Activated CD8-positive, alpha-beta T cell treated with anti-CD3 and anti-CD28 coated beads for 36 hours (primary cell): Measurements from ENCODE around the gene ERC2. TPM values are rescaled to one million over a fixed set of nuclear protein-coding genes. Genes with fewer than 3 reads are reported as not detected.

Experiments
- ATAC-seq: fragments of 200-7000 bp; cut with Tn5 transposase; one replicate; pipeline ENCODE4 v1.10.0; 2021; ENCODE audit warnings: mild to moderate bottlenecking, moderate library complexity
- CTCF ChIA-PET: fragments of 350-600 bp; sonication (Branson Sonifier 250); formaldehyde crosslinking; loops from one replicate; lab custom pipeline; 2021; ENCODE audit warnings: antibody characterized with exemption; lab: Charles Lee
- POLR2A ChIA-PET: fragments of 350-600 bp; sonication (Branson Sonifier 250); formaldehyde crosslinking; loops from one replicate; lab custom pipeline; 2021; ENCODE audit warnings: antibody characterized with exemption; lab: Charles Lee
- DNase-seq: peaks from one replicate; pipeline ENCODE4 v3.0.0-alpha.2; 2020
- H3K27ac Mint-ChIP-seq: one replicate; pipeline ENCODE4 v1.8.0; 2021; ENCODE audit warnings: mild to moderate bottlenecking, mixed read lengths
- H3K27me3 Mint-ChIP-seq: one replicate; pipeline ENCODE4 v1.8.0; 2021; ENCODE audit warnings: mixed read lengths
- H3K36me3 Mint-ChIP-seq: one replicate; pipeline ENCODE4 v1.8.0; 2021; ENCODE audit warnings: low read depth, mixed read lengths
- H3K4me1 Mint-ChIP-seq: one replicate; pipeline ENCODE4 v1.8.0; 2021; ENCODE audit warnings: low read depth, mixed read lengths
- H3K4me3 Mint-ChIP-seq: one replicate; pipeline ENCODE4 v1.8.0; 2021; ENCODE audit warnings: mild to moderate bottlenecking, moderate library complexity, mixed read lengths
- H3K9me3 Mint-ChIP-seq: one replicate; pipeline ENCODE4 v1.8.0; 2021; ENCODE audit warnings: mixed read lengths
- CTCF ChIP-seq: fragments of 200-600 bp; IDR thresholded peaks from one replicate; pipeline ENCODE4 v1.8.0; 2022; ENCODE audit warnings: antibody characterized with exemption, mild to moderate bottlenecking
- intact Hi-C: fragments of 100-400 bp; cut with micrococcal nuclease; formaldehyde crosslinking; loops from one replicate; pipeline ENCODE4 v1.10.0; 2022
- total RNA-seq, 2 experiments: library from RNA; stranded (reverse); gene quantifications; one replicate each; pipeline ENCODE4 v1.2.3, GENCODE V29; 2021

ERC2 gene
- total RNA-seq, 2 experiments from 2014 or later: 0.18 to 0.52 TPM

- Mint-ChIP-seq H3K36me3 (no peaks in the 10 kb centered on the region), H3K4me3 (no peak overlapping the region), H3K4me1 (no peaks in the 10 kb centered on the region), H3K9me3 (no peaks in the 10 kb centered on the region), H3K27me3 (peaks cover 6% of the 10 kb centered on the region), H3K27ac (no peak overlapping the region)
- ATAC-seq (no peak), DNase-seq (no peak)
- ChIA-PET POLR2A (no interaction called here), CTCF (interaction anchor here (0.6 to 1.9 kb wide), 4 partner anchors 11 to 800 kb away, joined by 3 to 9 read pairs (median 4); no protein-coding TSS in a partner anchor)
- intact Hi-C loops: no loop called here
- no peak for TF ChIP-seq CTCF
These were observed 125.8 kb downstream of the ERC2 start for GRCh38 chr3:56342475-56342874.

GRCh38 chr3:56339671-56340070, 128.6 kb downstream of the ERC2 start:
- POLR2A ChIA-PET: no interaction called here
- peaks cover 8% of the 10 kb centered on the region for H3K27me3 Mint-ChIP-seq
- DNase-seq (no peak), ATAC-seq (no peak)
- no peak for TF ChIP-seq CTCF
- no peak overlapping the region for H3K4me3 Mint-ChIP-seq
- CTCF ChIA-PET: interaction anchor here (0.6 to 2.3 kb wide), 11 partner anchors 8 to 157 kb away, joined by 3 to 13 read pairs (median 4); no protein-coding TSS in a partner anchor
- no peaks in the 10 kb centered on the region for H3K9me3 Mint-ChIP-seq
- intact Hi-C loops: loop anchor here (2.0 kb wide), 1 partner anchor 107 kb away; no protein-coding TSS in a partner anchor
- no peaks in the 10 kb centered on the region for H3K4me1 Mint-ChIP-seq
- no peaks in the 10 kb centered on the region for H3K36me3 Mint-ChIP-seq
- H3K27ac Mint-ChIP-seq: no peak overlapping the region

- Mint-ChIP-seq H3K27ac (no peak overlapping the region), H3K9me3 (no peaks in the 10 kb centered on the region), H3K4me3 (no peak overlapping the region), H3K36me3 (no peaks in the 10 kb centered on the region), H3K27me3 (peaks cover 6% of the 10 kb centered on the region), H3K4me1 (no peaks in the 10 kb centered on the region)
- intact Hi-C loops: no loop called here
- TF ChIP-seq CTCF: no peak
- POLR2A ChIA-PET: no interaction called here
- no peak for DNase-seq
- CTCF ChIA-PET: interaction anchor here (1.0 to 2.3 kb wide), 4 partner anchors 9 to 156 kb away, joined by 3 to 10 read pairs (median 6); no protein-coding TSS in a partner anchor
- no peak for ATAC-seq
These were observed 129.0 kb downstream of the ERC2 start for GRCh38 chr3:56339244-56339643.

DNA sequence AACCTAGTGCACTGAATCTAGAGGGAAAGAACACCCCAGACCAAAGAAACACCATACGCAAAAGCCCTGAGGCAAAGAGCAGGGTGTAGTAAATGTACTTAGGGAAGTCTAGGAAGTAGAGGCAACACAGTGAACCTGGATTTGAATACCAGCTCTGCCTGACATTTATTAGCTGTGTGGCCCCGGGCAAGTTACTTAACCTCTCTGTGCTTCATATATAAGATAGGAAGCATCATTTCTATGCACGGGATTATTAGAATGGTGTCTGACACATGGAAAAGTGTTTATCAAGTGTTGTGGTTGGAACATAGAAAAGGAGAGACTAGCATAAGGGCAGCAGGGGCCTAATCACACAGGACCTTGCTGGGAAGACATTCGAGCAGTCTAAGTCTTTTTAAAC, 132.2 kb downstream of the ERC2 start:
- Mint-ChIP-seq H3K4me1 (no peaks in the 10 kb centered on the region), H3K36me3 (no peaks in the 10 kb centered on the region), H3K27me3 (peaks cover 20% of the 10 kb centered on the region), H3K27ac (no peak overlapping the region), H3K4me3 (no peak overlapping the region), H3K9me3 (no peaks in the 10 kb centered on the region)
- TF ChIP-seq CTCF: no peak
- ChIA-PET POLR2A (no interaction called here), CTCF (interaction anchor here (1.3 kb wide), 1 partner anchor 11 kb away, joined by 6 read pairs; no protein-coding TSS in a partner anchor)
- ATAC-seq (no peak), DNase-seq (no peak)
- intact Hi-C loops: no loop called here

- H3K4me3 Mint-ChIP-seq: no peak overlapping the region
- H3K27me3 Mint-ChIP-seq: peaks cover 9% of the 10 kb centered on the region
- H3K27ac Mint-ChIP-seq: no peak overlapping the region
- no peak for ATAC-seq
- H3K9me3 Mint-ChIP-seq: no peaks in the 10 kb centered on the region
- ChIA-PET CTCF (interaction anchor here (2.7 kb wide), 1 partner anchor 16 kb away, joined by 13 read pairs; no protein-coding TSS in a partner anchor), POLR2A (no interaction called here)
- intact Hi-C loops: no loop called here
- TF ChIP-seq CTCF: no peak
- no peaks in the 10 kb centered on the region for H3K36me3 Mint-ChIP-seq
- H3K4me1 Mint-ChIP-seq: no peaks in the 10 kb centered on the region
- no peak for DNase-seq
These were observed 143.8 kb downstream of the ERC2 start for GRCh38 chr3:56324473-56324872.
